GM12892 (cell line): ENCODE results near the gene CPNE1.

ENCODE experiments used
- POLR2A ChIP-seq: IDR thresholded peaks from 2 replicates; pipeline ENCODE4 v1.6.1; 2011; ENCODE audit warnings: low read depth, low read length, control low read depth
- POLR2AphosphoS5 ChIP-seq: IDR thresholded peaks from 2 replicates; pipeline ENCODE4 v1.6.1; 2011; ENCODE audit warnings: low read depth, low read length, control low read depth

DNA sequence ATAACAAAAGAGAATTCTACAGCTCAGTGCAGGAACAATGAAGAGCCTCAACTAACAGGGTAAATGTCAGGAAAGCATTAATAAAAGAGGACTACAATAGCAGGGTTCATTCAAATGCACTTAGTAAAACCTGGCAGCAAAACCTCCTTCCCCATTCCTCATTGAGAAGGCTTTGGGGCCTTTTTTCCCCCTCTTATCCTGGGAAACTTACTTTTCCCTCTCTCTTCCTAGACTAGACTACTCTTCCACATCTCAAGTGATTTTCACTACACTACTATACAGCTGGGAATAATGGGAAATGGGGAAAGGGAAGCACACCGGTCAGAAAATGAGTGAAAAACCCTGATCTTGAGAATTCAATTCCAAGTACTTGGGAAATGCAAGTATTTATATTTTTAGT, 44.6 kb upstream of the CPNE1 start:
- TF ChIP-seq POLR2A: peak; percentile 65
- TF ChIP-seq POLR2AphosphoS5: peak; percentile 77
